ENCODE results near the gene TRMT112.
A peak's percentile ranks its signal among the peaks of the same experiment; 100 is the strongest.
"Not testable (repeated sequence)": the region's sequence is repeated elsewhere in the genome, so short reads cannot be mapped to it uniquely, and the experiment has no call there.

TRMT112 gene

DNA sequence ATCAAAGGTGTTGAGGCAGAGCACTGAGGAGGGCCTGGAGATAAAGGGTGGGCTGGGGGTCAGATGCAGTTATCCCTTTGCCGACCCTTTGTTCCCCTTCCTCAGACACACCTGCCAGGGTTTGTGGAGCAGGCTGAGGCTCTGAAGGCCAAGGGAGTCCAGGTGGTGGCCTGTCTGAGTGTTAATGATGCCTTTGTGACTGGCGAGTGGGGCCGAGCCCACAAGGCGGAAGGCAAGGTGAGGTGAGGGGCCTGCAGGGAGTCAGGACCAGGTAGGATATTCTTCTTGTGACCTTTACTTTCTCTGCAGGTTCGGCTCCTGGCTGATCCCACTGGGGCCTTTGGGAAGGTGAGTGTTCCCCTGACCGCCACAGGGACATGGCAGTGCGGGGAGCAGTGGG, 3.2 kb upstream of the TRMT112 start:
- no peak for DNase-seq (ENCODE audit: low read depth)
- no peak overlapping the region for H3K4me3 ChIP-seq (ENCODE audit: low read length)
- TF ChIP-seq, protein P1, sequence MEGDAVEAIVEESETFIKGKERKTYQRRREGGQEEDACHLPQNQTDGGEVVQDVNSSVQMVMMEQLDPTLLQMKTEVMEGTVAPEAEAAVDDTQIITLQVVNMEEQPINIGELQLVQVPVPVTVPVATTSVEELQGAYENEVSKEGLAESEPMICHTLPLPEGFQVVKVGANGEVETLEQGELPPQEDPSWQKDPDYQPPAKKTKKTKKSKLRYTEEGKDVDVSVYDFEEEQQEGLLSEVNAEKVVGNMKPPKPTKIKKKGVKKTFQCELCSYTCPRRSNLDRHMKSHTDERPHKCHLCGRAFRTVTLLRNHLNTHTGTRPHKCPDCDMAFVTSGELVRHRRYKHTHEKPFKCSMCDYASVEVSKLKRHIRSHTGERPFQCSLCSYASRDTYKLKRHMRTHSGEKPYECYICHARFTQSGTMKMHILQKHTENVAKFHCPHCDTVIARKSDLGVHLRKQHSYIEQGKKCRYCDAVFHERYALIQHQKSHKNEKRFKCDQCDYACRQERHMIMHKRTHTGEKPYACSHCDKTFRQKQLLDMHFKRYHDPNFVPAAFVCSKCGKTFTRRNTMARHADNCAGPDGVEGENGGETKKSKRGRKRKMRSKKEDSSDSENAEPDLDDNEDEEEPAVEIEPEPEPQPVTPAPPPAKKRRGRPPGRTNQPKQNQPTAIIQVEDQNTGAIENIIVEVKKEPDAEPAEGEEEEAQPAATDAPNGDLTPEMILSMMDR (conservative IDR thresholded peaks at IDR 0.05; ENCODE audit: low read depth, low read length) = no peak

DNA sequence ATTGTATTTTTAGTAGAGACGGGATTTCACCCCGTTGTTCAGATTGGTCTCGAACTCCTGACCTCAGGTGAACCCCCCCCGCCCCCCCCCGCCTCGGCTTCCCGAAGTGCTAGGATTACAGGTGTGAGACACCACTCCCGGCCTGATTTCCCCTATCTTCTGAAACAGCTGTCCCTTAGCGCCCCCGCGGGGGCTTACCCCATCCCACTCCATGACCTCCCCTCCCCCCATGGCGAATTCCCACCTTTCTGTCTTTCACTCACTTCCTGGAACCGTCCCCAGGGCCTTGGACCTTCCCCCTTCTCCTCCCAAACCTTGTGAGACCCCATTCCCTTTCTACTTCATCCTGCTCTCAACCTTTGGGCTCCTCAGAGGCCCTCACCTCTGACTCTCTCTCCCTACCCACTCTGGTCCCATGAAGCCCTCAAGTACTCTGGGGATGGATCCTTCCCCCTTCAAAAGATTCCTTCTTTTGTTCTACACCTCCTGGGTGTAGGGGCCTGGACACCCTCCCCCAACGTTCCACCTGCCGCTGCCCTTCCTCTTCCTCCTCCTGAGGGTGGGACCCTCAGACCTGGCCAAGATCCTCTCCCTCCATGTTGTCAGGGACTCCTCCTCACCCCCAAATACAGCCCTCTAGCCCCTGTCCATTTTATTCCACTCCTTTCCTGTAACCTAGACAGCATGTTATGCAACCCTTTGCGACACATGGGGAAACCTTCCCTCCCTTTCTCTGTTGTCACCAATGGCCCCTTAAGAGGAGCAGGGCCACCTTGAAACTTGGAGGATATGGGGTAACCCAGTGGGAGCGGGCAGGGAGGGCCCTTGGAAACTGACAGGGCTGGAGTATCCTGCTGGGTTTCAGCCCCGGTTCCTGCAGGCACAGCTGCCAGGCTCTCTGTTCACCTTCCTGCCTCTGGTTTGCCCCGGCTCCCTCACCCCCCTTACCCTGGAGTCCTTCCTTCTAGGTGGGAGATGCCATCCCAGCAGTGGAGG, 1.7 kb upstream of the TRMT112 start:
- TF ChIP-seq, protein P1 (conservative IDR thresholded peaks at IDR 0.05; ENCODE audit: low read depth, low read length) = no peak
- H3K4me3 ChIP-seq (ENCODE audit: low read length) = peak overlapping the region; percentile 94
- no peak for DNase-seq (ENCODE audit: low read depth)

DNA sequence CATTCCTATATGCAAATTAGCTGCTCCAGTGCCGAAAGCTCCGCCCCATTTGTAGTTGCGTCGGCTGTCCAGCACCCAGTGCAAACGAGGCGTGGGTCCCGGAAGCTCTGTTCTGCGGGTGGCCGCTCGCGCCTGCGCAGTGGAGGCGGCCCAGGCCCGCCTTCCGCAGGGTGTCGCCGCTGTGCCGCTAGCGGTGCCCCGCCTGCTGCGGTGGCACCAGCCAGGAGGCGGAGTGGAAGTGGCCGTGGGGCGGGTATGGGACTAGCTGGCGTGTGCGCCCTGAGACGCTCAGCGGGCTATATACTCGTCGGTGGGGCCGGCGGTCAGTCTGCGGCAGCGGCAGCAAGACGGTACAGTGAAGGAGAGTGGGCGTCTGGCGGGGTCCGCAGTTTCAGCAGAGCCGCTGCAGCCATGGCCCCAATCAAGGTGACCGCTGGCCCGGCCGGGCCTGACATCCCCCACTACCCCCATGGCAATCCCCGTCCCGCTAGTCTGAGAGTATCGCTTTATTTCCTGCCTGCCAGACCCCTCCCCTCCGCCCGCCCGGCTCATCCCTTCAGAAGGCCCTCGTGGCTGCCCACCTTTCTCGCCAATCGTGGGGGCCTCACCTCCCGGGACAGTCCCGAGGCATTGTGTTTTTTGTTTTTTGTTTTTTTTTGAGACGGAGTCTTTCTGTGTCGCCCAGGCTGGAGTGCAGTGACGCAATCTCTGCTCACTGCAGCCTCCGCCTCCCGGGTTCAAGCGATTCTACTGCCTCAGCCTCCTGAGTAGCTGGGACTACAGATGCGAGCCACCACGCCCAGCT, 804 bp upstream of the TRMT112 start, which contains the start of gene PRDX5:
Gene PRDX5, plus strand, starts transcription at position 161 of the 805 bp plus-strand sequence. Its CDS starts 95 bp downstream, at position 256.
- TF ChIP-seq, protein P1 (conservative IDR thresholded peaks at IDR 0.05; ENCODE audit: low read depth, low read length) = peak; percentile 36

DNA sequence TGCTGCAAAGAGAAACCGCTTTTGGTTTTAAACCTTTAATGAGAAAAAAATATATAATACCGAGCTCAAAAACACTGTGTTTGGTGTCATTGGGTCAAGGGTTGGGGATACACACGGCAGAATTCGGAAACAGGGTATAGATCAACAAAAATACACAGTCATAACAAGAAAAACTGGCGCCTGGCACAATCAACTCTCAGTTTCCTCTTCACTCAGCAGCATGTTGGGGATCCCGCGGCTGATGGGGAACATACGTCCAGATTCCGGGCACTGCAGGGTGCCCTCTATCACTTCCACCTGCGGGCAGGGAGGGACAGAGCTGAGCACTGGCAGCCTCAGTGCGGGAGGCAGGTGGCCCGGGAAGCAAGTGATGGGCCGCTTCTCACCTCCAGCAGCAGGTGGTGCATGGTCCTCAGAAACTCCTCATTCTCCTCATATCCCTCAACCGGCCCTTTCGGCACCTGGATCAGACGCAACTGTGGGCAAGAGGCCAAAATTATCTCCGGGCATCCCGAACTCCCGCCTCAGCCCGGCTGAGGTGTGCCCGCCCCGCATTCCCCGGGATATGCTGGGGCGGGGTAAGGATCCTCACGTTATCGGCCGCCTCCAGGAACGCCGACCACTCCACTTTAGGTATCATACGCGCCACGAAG, 561 bp downstream of the TRMT112 start:
- peak overlapping the region; percentile 94 for H3K4me3 ChIP-seq (ENCODE audit: low read length)
- TF ChIP-seq, protein P1 (conservative IDR thresholded peaks at IDR 0.05; ENCODE audit: low read depth, low read length) = peak; percentile 33
- DNase-seq (ENCODE audit: low read depth) = no peak

More for the DNA sequence above, 804 bp upstream of the TRMT112 start, which contains the start of gene PRDX5:
- peak; percentile 77 for DNase-seq (ENCODE audit: low read depth)
- peak within 1 kb of the TSS; percentile 94 for H3K4me3 ChIP-seq (ENCODE audit: low read length)

DNA sequence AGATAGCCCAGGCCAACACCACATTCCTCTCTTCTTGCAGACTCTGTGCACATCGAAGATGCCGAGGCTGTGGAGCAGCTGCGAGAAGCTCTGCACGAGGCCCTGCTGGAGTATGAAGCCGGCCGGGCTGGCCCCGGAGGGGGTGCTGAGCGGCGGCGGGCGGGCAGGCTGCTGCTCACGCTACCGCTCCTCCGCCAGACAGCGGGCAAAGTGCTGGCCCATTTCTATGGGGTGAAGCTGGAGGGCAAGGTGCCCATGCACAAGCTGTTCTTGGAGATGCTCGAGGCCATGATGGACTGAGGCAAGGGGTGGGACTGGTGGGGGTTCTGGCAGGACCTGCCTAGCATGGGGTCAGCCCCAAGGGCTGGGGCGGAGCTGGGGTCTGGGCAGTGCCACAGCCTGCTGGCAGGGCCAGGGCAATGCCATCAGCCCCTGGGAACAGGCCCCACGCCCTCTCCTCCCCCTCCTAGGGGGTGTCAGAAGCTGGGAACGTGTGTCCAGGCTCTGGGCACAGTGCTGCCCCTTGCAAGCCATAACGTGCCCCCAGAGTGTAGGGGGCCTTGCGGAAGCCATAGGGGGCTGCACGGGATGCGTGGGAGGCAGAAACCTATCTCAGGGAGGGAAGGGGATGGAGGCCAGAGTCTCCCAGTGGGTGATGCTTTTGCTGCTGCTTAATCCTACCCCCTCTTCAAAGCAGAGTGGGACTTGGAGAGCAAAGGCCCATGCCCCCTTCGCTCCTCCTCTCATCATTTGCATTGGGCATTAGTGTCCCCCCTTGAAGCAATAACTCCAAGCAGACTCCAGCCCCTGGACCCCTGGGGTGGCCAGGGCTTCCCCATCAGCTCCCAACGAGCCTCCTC, 1.5 kb downstream of the TRMT112 start:
- DNase-seq (ENCODE audit: low read depth) = not testable (repeated sequence)
- H3K4me3 ChIP-seq (ENCODE audit: low read length) = peak overlapping the region; percentile 94

DNA sequence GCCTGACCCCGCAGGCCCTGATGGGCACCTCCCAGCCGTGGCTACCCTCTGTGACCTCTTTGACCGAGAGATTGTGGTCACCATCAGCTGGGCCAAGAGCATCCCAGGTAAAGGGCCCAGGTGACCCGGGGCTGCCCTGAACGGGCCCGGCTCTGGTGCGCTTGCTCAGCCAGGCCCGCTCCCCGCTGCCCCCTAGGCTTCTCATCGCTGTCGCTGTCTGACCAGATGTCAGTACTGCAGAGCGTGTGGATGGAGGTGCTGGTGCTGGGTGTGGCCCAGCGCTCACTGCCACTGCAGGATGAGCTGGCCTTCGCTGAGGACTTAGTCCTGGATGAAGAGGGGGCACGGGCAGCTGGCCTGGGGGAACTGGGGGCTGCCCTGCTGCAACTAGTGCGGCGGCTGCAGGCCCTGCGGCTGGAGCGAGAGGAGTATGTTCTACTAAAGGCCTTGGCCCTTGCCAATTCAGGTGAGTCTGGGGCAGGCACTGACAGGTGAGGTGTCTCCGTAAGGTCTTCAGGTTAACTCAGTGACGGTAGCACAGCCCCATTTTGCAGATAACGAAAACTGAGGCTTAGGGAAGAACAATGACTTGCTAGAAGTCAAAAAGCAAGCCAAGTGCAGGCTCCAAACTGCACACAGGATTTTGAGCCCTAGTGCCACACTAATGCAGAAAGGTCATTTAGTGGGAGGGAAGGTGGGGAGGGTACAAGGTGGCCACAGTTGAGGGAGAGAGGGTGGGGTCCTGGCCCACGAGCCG, 2.4 kb downstream of the TRMT112 start:
- no peak overlapping the region for H3K4me3 ChIP-seq (ENCODE audit: low read length)
- DNase-seq (ENCODE audit: low read depth) = no peak
- TF ChIP-seq, protein P1 (conservative IDR thresholded peaks at IDR 0.05; ENCODE audit: low read depth, low read length) = no peak
